Measurements from ENCODE around the gene KAT14.
"Not testable (repeated sequence)": the region's sequence is repeated elsewhere in the genome, so short reads cannot be mapped to it uniquely, and the experiment has no call there.

KAT14 gene

GRCh38 chr20:18093388-18093787 is 44.3 kb upstream of the KAT14 start:
- no peak for TF ChIP-seq CTCF (IDR thresholded peaks at IDR 0.05; ENCODE audit: low read depth, low read length, missing control alignments)

GRCh38 chr20:18094191-18094590 is 43.5 kb upstream of the KAT14 start:
- no peak overlapping the region for H3K4me3 ChIP-seq (ENCODE audit: low read depth, low read length)
- TF ChIP-seq CTCF (IDR thresholded peaks at IDR 0.05; ENCODE audit: low read depth, low read length, missing control alignments): no peak
- DNase-seq (ENCODE audit: low read depth): no peak

More at GRCh38 chr20:18093388-18093787, 44.3 kb upstream of the KAT14 start:
- DNase-seq (ENCODE audit: low read depth): no peak
- H3K4me3 ChIP-seq (ENCODE audit: low read depth, low read length): no peak overlapping the region

DNA sequence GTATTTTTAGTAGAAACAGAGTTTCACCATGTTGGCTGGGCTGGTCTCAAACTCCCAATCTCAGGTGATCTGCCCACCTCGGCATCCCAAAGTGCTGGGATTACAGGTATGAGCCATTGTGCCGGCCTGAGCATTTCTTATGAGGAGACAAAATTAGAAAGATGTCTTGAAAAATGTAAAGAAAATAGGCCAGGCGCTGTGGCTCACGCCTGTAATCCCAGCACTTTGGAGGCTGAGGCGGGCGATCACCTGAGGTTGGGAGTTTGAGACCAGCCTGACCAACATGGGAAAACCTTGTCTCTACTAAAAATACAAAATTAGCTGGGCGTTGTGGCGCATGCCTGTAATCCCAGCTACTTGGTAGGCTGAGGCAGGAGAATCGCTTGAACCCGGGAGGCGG is 37.1 kb upstream of the KAT14 start:
- DNase-seq (ENCODE audit: low read depth); H3K4me3 ChIP-seq (ENCODE audit: low read depth, low read length): not testable (repeated sequence)

- no peak for TF ChIP-seq CTCF (IDR thresholded peaks at IDR 0.05; ENCODE audit: low read depth, low read length, missing control alignments)
- DNase-seq (ENCODE audit: low read depth): no peak
- H3K4me3 ChIP-seq (ENCODE audit: low read depth, low read length): no peak overlapping the region
Measured at GRCh38 chr20:18101125-18101810, 36.4 kb upstream of the KAT14 start.

DNA sequence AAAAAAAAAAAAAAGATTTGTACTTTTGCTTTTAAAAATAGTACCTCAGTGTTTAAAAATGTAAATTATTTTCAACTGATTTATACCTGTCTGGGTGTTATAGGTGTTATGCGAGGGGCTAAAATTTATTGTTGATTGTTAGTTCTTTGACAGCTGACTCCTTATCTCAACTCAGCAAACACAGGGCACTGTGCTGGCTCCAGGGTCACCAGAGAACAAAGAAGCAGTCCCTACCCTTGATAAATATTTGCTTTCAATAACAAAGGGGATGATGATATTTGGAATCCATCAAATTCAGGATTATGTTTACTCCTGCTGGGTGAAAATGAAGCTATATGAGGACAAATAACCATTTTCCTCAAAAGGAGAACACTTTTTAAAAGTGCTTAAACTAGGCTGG is 34.2 kb upstream of the KAT14 start:
- no peak for TF ChIP-seq CTCF (IDR thresholded peaks at IDR 0.05; ENCODE audit: low read depth, low read length, missing control alignments)
- no peak for DNase-seq (ENCODE audit: low read depth)
- no peak overlapping the region for H3K4me3 ChIP-seq (ENCODE audit: low read depth, low read length)

GRCh38 chr20:18108326-18108725 is 29.3 kb upstream of the KAT14 start:
- TF ChIP-seq CTCF (IDR thresholded peaks at IDR 0.05; ENCODE audit: low read depth, low read length, missing control alignments): no peak
- no peak overlapping the region for H3K4me3 ChIP-seq (ENCODE audit: low read depth, low read length)
- no peak for DNase-seq (ENCODE audit: low read depth)

DNA sequence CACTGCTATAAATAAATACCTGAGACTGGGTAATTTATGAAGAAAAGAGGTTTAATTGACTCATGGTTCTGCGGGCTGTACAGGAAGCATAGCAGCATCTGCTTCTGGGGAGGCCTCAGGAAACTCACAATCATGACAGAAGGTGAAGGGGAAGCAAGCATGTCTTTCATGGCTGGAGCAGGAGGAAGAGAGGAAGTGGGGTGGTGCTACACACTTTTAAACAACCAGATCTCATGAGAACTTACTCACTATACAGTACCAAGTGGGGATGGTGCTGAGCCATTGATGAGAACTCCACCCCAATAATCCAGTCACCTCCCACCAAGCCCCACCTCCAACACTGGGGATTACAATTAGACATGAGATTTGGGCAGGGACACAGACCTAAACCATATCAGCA is 9.1 kb upstream of the KAT14 start:
- not testable (repeated sequence) for DNase-seq (ENCODE audit: low read depth); H3K4me3 ChIP-seq (ENCODE audit: low read depth, low read length)

- H3K4me3 ChIP-seq (ENCODE audit: low read depth, low read length): no peak overlapping the region
- TF ChIP-seq CTCF (IDR thresholded peaks at IDR 0.05; ENCODE audit: low read depth, low read length, missing control alignments): no peak
- no peak for DNase-seq (ENCODE audit: low read depth)
Measured at GRCh38 chr20:18132663-18133062, 5.0 kb upstream of the KAT14 start.
